ENCODE measurements around the gene TMEM63A.
"Not testable (repeated sequence)": the region's sequence is repeated elsewhere in the genome, so short reads cannot be mapped to it uniquely, and the experiment has no call there.

Gene TMEM63A

DNA sequence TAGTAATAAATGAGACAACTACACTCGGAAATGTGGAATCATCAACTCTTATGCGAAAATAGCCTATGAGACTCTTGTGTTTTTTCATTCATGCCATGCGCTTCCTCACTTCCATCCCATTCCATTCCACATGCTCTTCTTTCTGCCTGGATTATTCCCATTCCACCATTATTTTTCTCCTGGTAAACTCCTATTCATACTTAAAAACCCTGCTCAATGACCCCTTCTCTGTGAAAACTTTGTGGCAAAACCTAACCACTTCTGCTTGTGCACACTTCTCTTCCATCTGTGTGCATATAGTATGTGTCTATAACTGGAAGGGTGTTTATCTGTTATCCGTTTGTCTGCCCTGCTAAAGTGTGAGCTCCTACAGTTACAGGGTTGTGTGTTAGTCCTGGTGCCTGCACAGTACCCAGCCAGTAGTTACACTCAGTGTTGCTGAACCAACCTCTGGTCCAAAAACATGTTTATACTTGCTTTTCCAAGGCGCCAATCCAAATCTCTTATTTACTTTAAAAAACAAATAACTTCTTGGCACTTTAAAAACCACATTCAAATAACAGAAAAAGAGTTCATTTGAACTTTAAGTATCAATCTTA is 61.6 kb downstream of the TMEM63A start:
- WGBS, 2 experiments, result 88 to 93% methylated on average over 5 of the region's 5 CpGs
- no peak overlapping the region for H3K4me3 ChIP-seq (ENCODE audit: insufficient read depth, low read depth, low read length)
- H3K4me1 ChIP-seq (ENCODE audit: control insufficient read depth, insufficient read depth, low read length), result peaks cover 35% of the 10 kb centered on the region
- no peaks in the 10 kb centered on the region for H3K36me3 ChIP-seq (ENCODE audit: control insufficient read depth, insufficient read depth, low read length)
- H3K9me3 ChIP-seq (ENCODE audit: control insufficient read depth, low read length), result no peaks in the 10 kb centered on the region
- H3K27ac ChIP-seq (ENCODE audit: insufficient read depth, low read depth, low read length, poor library complexity, severe bottlenecking), result no peak overlapping the region
- H3K27me3 ChIP-seq (ENCODE audit: control insufficient read depth, insufficient read depth, low read length, poor library complexity, severe bottlenecking), result no peaks in the 10 kb centered on the region

DNA sequence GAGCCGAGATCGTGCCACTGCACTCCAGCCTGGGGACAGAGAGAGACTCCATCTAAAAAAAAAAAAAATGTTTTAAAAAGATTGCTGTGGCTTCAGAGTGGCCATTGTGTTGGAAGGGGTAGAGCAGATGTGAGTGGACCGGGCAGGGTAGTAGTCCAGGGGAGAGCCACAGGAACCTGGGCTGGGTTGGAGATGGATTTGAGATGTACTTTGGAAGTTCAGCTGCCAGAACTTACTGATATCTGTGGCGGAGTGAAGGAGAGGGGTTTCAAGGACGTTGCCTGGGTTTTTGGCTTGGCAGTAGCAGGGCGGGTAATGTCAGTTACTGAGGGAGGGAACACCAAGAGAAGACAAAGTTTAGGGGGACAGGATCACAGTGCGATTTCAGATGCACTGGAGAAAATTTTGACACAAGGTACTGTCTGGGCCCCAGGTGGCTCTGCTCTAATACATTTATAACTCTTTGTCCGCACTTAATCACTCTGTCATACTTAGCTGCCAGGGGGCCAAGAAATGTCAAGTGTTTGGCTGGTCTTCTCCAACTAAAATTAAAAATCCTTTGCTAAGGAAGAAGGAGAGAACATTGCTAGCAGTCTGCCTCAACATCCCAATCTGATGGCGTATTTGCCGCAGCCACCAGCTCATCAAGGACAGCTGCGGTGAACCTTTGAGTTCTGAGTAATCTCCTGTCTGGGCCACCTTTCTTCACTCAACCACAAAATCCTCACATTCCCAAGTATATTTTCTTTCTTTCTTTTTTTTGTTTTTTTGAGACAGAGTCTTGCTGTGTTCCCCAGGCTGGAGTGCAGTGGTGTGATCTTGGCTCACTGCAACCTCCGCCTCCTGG is 62.6 kb downstream of the TMEM63A start:
- WGBS, 2 experiments, result 93 to 94% methylated on average over 12 of the region's 12 CpGs
- H3K27me3 ChIP-seq (ENCODE audit: control insufficient read depth, insufficient read depth, low read length, poor library complexity, severe bottlenecking), result no peaks in the 10 kb centered on the region
- no peak overlapping the region for H3K27ac ChIP-seq (ENCODE audit: insufficient read depth, low read depth, low read length, poor library complexity, severe bottlenecking)
- H3K4me1 ChIP-seq (ENCODE audit: control insufficient read depth, insufficient read depth, low read length), result peaks cover 24% of the 10 kb centered on the region
- no peaks in the 10 kb centered on the region for H3K9me3 ChIP-seq (ENCODE audit: control insufficient read depth, low read length)
- no peaks in the 10 kb centered on the region for H3K36me3 ChIP-seq (ENCODE audit: control insufficient read depth, insufficient read depth, low read length)
- no peak overlapping the region for H3K4me3 ChIP-seq (ENCODE audit: insufficient read depth, low read depth, low read length)

DNA sequence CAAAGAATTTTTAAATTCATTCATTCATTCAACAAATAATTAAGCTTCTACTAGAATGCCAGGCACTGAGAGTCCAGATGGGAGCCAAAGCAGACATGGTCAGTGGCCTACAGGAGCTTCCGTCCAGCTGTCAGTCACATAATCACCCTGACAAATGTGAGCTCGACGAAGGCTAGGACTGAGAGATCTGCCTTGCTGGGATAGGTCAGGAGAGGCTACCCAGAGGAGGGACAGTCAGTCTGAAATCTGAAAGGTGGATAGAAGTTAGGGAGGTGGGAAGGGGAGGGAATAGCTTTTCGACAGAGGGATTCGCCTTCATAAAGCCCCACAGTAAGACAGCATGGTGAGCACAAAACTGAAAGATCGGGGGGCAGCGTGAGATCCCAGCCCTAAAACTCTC is 64.0 kb downstream of the TMEM63A start:
- 81 to 86% methylated on average over 7 of the region's 7 CpGs for WGBS, 2 experiments
- H3K4me3 ChIP-seq (ENCODE audit: insufficient read depth, low read depth, low read length), result no peak overlapping the region
- H3K4me1 ChIP-seq (ENCODE audit: control insufficient read depth, insufficient read depth, low read length), result peaks cover 21% of the 10 kb centered on the region
- no peaks in the 10 kb centered on the region for H3K9me3 ChIP-seq (ENCODE audit: control insufficient read depth, low read length)
- no peak overlapping the region for H3K27ac ChIP-seq (ENCODE audit: insufficient read depth, low read depth, low read length, poor library complexity, severe bottlenecking)
- no peaks in the 10 kb centered on the region for H3K36me3 ChIP-seq (ENCODE audit: control insufficient read depth, insufficient read depth, low read length)
- H3K27me3 ChIP-seq (ENCODE audit: control insufficient read depth, insufficient read depth, low read length, poor library complexity, severe bottlenecking), result no peaks in the 10 kb centered on the region

DNA sequence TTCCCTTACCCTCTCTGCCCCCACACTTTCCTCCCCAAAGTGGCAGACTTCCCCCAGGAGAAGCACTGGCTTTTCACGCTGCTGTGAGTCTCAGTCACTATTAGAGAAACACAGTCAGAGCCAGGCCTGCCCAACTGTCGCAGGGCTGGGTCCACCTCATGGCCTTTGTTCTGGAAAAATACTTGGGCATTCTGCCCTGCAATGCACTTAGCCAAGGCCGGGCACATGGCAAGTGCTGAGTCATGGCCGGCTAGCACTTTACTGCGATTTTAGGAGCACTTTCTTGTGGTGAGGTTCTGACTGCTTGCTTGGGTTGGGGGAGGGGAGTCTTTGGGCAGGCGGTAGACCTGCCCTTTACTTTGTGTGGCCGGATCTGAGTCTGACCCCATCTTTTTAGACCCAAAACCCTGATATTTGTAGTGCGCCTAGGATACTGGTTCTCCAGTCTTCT is 64.5 kb downstream of the TMEM63A start:
- Histone ChIP-seq H3K4me3 (ENCODE audit: insufficient read depth, low read depth, low read length) (no peak overlapping the region), H3K36me3 (ENCODE audit: control insufficient read depth, insufficient read depth, low read length) (no peaks in the 10 kb centered on the region), H3K27me3 (ENCODE audit: control insufficient read depth, insufficient read depth, low read length, poor library complexity, severe bottlenecking) (no peaks in the 10 kb centered on the region), H3K4me1 (ENCODE audit: control insufficient read depth, insufficient read depth, low read length) (peaks cover 22% of the 10 kb centered on the region), H3K9me3 (ENCODE audit: control insufficient read depth, low read length) (no peaks in the 10 kb centered on the region), H3K27ac (ENCODE audit: insufficient read depth, low read depth, low read length, poor library complexity, severe bottlenecking) (peak overlapping the region; percentile 2)
- 74% methylated on average over 8 of the region's 8 CpGs for WGBS, 2 experiments

DNA sequence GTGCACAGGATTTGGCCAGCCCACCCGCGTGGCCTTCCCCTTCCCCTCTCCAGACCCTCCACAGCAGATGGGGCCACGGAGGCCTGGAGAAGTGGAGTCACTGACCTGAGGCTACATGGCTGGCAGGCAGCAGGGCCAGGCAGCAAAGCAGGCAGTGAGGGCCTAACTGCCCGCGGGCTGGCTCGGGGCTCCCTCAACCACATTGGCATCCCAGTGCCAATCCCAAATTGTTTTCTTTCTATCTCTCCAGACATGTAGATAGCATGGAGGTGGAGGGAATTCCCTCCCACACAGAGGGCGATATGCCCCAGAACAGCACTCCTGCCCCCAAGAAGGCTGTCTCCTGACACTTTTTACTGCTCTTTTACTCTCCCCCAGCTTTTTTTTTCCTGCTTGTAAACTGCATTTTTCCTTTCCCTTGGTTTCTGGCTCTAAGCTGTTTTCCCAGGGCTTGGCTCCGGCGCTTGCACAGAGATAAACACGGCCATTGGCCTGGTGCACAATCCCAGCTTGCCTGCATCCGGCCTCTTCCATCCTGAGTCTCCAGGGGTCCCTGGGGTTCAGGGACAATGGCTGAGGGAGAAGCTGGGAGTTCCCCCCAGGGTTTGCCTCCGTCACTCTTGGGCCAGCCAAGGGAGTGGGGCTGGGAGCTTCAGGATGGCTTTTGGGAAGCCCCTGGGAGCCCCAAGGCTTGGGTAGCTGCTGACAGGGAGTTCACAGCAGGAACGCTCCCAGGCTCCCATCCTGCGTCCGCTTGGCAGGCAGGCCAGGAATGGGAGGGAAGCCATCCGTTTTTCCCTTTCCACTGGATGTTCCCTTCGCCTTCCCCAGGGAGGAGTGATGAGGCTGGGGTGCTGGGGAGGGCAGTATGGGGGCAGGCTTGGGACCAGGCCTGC is 65.3 kb downstream of the TMEM63A start:
- H3K4me3 ChIP-seq (ENCODE audit: insufficient read depth, low read depth, low read length), result no peak overlapping the region
- H3K27ac ChIP-seq (ENCODE audit: insufficient read depth, low read depth, low read length, poor library complexity, severe bottlenecking), result no peak overlapping the region
- no peaks in the 10 kb centered on the region for H3K9me3 ChIP-seq (ENCODE audit: control insufficient read depth, low read length)
- no peaks in the 10 kb centered on the region for H3K36me3 ChIP-seq (ENCODE audit: control insufficient read depth, insufficient read depth, low read length)
- no peaks in the 10 kb centered on the region for H3K27me3 ChIP-seq (ENCODE audit: control insufficient read depth, insufficient read depth, low read length, poor library complexity, severe bottlenecking)
- 81% methylated on average over 17 of the region's 17 CpGs for WGBS, 2 experiments
- peaks cover 22% of the 10 kb centered on the region for H3K4me1 ChIP-seq (ENCODE audit: control insufficient read depth, insufficient read depth, low read length)

DNA sequence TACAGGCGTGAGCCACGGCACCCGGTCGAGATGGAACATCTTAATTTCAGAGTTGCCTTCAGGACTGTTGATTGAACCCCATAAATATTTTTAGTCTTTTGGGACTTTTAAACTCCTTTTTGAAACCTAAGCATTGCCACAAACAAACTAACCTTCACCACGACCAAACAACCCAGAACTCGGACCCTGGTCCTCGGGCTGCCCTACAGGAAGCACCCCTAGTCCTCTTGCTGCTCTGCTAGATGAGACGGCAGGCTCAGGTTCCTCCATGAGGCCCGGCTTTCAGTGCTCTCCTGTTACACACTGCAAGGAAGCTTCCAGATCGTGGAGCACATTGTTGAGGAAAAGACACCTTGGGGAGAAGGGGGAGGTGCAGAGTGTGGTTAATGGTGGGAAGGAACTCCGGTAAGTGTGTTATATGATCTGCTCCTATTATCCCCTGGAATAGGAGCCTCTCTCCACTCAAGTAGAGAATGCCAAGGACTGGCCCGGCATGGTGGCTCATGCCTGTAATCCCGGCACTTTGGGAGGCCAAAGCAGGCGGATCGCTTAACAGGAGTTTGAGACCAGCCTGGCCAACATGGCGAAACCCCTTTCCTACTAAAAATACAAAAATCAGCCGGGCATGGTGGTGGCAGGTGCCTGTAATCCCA is 66.5 kb downstream of the TMEM63A start:
- Histone ChIP-seq H3K36me3 (ENCODE audit: control insufficient read depth, insufficient read depth, low read length) (no peaks in the 10 kb centered on the region), H3K27ac (ENCODE audit: insufficient read depth, low read depth, low read length, poor library complexity, severe bottlenecking) (no peak overlapping the region), H3K27me3 (ENCODE audit: control insufficient read depth, insufficient read depth, low read length, poor library complexity, severe bottlenecking) (peaks cover 10% of the 10 kb centered on the region), H3K4me1 (ENCODE audit: control insufficient read depth, insufficient read depth, low read length) (peaks cover 24% of the 10 kb centered on the region), H3K4me3 (ENCODE audit: insufficient read depth, low read depth, low read length) (no peak overlapping the region), H3K9me3 (ENCODE audit: control insufficient read depth, low read length) (no peaks in the 10 kb centered on the region)
- 86 to 87% methylated on average over 17 of the region's 17 CpGs for WGBS, 2 experiments

DNA sequence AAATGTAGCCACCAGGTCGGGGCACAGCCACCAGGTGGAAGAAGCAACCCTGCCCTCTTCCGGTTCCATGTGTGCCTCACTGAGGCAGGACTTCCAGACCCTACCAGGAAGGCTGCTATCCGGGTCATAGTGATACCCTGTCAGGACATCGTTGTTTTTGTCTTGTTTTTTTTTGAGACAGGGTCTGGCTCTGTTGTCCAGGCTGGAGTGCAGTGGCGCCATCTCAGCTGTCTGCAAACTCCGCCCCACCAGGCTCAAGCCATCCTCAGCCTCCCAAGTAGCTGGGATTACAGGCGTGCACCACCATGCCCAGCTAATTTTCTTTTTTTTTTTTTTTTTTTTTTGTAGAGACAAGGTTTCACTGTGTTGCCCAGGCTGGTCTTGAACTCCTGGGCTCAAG is 67.1 kb downstream of the TMEM63A start:
- Histone ChIP-seq H3K4me1 (ENCODE audit: control insufficient read depth, insufficient read depth, low read length) (peaks cover 25% of the 10 kb centered on the region), H3K27me3 (ENCODE audit: control insufficient read depth, insufficient read depth, low read length, poor library complexity, severe bottlenecking) (peaks cover 15% of the 10 kb centered on the region)
- H3K27ac ChIP-seq (ENCODE audit: insufficient read depth, low read depth, low read length, poor library complexity, severe bottlenecking); H3K36me3 ChIP-seq (ENCODE audit: control insufficient read depth, insufficient read depth, low read length); H3K4me3 ChIP-seq (ENCODE audit: insufficient read depth, low read depth, low read length); H3K9me3 ChIP-seq (ENCODE audit: control insufficient read depth, low read length): not testable (repeated sequence)
- WGBS, 2 experiments, result 90 to 95% methylated on average over 5 to 6 of the region's 7 CpGs

DNA sequence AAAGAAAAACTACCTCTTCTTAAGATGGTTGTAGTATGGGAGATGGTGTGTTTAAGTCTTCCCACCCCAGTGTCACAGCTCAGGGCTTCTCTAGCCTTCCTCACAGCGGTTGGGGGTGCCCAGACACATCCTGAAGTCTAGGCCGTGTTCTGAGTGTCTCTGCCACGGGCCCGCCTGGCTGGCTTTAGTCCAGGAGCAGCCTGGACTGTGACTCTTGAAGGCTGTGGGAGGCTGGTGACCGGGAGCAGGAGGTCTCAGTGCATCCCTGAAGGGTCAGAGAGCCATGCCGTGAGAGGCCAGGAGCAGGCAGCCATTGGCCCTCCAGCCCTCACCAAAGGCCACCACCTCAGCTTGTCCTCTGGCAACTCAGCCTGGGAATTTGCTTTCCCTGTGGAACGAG is 67.8 kb downstream of the TMEM63A start:
- no peak overlapping the region for H3K4me3 ChIP-seq (ENCODE audit: insufficient read depth, low read depth, low read length)
- H3K9me3 ChIP-seq (ENCODE audit: control insufficient read depth, low read length), result no peaks in the 10 kb centered on the region
- H3K4me1 ChIP-seq (ENCODE audit: control insufficient read depth, insufficient read depth, low read length), result peaks cover 25% of the 10 kb centered on the region
- H3K27ac ChIP-seq (ENCODE audit: insufficient read depth, low read depth, low read length, poor library complexity, severe bottlenecking), result no peak overlapping the region
- peaks cover 15% of the 10 kb centered on the region for H3K27me3 ChIP-seq (ENCODE audit: control insufficient read depth, insufficient read depth, low read length, poor library complexity, severe bottlenecking)
- WGBS, 2 experiments, result 89 to 90% methylated on average over 7 of the region's 7 CpGs
- H3K36me3 ChIP-seq (ENCODE audit: control insufficient read depth, insufficient read depth, low read length), result no peaks in the 10 kb centered on the region

DNA sequence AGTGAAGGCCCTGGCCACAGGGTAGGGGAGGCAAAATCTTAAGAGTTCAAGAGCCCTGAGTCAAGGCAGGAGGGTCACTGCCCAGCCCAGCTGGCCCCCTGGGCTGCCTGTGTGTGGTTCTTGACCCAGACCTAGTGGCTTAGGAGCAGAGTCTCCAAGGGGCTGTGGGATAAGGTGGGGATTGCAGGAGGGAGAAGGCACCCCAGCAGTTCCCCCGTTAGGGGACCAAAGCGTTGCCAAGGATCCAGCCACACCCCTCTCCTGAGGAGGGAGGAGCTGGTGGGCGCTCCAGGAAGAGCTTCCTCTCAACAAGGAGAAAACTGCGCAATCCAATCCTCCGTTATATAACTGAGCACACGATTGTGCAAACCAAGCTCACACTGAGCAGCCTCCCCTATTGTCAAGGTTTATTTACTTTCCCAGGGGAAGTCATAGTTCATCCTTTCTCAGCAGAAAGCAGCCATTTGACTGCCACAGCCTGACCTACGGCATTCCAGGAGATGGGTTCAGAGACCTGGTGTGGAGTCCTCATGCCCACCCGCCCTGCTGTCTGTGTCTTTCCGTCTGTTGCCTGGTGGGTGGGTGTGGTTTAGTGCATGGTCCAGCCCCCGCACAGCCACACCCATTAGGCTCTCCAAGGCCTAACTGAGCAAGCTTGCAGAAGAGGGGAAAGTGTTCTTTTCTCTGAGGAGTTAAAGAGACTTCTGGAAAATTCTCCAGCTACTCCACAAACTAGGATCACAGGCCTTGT is 68.8 kb downstream of the TMEM63A start:
- 72 to 80% methylated on average over 10 of the region's 10 CpGs for WGBS, 2 experiments
- Histone ChIP-seq H3K27ac (ENCODE audit: insufficient read depth, low read depth, low read length, poor library complexity, severe bottlenecking) (no peak overlapping the region), H3K4me3 (ENCODE audit: insufficient read depth, low read depth, low read length) (no peak overlapping the region), H3K36me3 (ENCODE audit: control insufficient read depth, insufficient read depth, low read length) (no peaks in the 10 kb centered on the region), H3K9me3 (ENCODE audit: control insufficient read depth, low read length) (no peaks in the 10 kb centered on the region), H3K4me1 (ENCODE audit: control insufficient read depth, insufficient read depth, low read length) (peaks cover 25% of the 10 kb centered on the region), H3K27me3 (ENCODE audit: control insufficient read depth, insufficient read depth, low read length, poor library complexity, severe bottlenecking) (peaks cover 15% of the 10 kb centered on the region)

All from ectodermal cell (in vitro differentiated cells).